Islet of Langerhans (tissue), 1 donor: ENCODE measurements around the gene ROBO1.
A peak's percentile ranks its signal among the peaks of the same experiment; 100 is the strongest.
"Not testable (repeated sequence)": the region's sequence is repeated elsewhere in the genome, so short reads cannot be mapped to it uniquely, and the experiment has no call there.

Experiments used
- FAIRE-seq: peaks from one replicate; lab custom pipeline; 2011; peaks lifted over from hg19 to GRCh38; lab: Jason Lieb, UNC

The ROBO1 gene

GRCh38 chr3:78907367-78907766 lies 860.4 kb downstream of the ROBO1 start:
- FAIRE-seq = peak; percentile 84

- peak; percentile 9 for FAIRE-seq
Observed at GRCh38 chr3:78906930-78907329, 860.9 kb downstream of the ROBO1 start.

DNA sequence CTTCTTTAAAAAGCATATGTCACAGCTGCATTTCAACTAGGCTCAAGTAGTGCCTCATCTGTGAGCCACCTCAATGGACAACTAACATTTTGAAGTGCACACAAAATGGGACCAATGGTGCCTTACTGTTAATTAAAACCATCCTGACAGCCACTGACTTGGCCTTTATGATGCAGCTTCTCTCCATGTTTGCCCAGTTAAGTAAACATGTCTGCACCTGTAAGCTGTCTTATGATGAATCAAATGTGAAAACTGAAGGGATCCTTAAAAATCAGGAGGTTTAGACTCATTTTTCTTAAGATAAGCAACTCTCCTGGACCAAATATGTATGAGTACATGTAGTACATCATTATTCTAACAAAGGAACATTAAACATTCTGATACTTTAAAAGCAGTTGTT lies 861.6 kb downstream of the ROBO1 start:
- no peak for FAIRE-seq

DNA sequence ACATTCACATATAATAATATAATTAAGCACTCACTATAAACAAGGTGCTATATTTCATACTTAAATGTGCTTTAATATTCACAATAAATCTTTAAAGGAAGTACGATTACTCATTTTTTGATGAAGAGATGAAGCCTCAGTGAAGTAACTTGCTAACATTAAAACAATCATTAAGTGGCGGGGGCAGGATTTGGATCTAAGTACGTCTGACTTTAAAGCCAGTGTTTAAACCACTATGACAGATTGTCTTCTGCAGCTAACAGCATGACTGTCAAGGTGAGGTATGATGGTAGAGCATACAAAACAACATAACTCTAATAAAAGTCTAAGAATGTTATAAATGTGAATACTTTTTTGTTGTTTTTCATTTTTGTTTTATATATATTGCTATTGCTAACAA lies 862.1 kb downstream of the ROBO1 start:
- FAIRE-seq = peak; percentile 85

GRCh38 chr3:78901544-78901943 lies 866.3 kb downstream of the ROBO1 start:
- no peak for FAIRE-seq

GRCh38 chr3:78900880-78901279 lies 866.9 kb downstream of the ROBO1 start:
- FAIRE-seq = no peak

GRCh38 chr3:78900426-78900825 lies 867.4 kb downstream of the ROBO1 start:
- FAIRE-seq = peak; percentile 13

GRCh38 chr3:78895528-78895927 lies 872.3 kb downstream of the ROBO1 start:
- no peak for FAIRE-seq

DNA sequence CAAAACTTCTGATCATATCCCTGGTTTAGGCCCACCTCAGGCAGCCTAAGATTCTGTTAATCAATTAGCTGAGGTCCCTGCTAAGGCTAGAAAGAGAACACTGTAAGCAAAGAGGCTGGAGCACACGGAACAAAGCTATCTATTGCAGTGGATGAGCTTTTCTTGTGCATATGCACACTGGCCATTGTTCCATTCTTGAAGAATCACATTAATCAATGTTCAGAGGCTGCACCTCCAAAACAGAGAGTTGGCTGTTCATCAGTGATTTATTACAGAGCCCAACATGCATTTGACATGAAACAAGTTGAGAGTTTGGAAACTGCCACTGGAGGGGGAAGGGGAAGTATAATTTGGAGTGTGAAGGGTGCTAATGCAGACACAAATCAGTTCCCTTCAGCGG lies 873.0 kb downstream of the ROBO1 start:
- FAIRE-seq = no peak

GRCh38 chr3:78893161-78893560 lies 874.6 kb downstream of the ROBO1 start:
- no peak for FAIRE-seq

DNA sequence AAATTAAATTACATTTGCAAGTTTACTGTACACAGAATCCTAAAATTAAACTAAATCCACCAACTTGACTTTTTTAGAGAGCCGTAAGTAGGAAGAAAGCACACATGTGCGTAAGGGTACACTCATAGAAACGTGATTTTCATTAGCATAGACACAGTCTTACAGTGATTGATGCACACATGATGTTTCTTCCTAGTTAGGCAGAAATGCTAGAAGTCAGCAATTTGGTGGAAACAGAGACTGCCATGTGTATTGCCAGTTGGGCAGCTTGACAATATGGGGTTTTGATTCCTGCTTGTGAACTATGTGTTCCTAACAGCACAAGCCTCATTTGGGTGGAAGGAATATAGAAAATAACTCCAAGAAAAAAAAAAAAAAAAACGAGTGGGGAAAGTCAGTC lies 878.5 kb downstream of the ROBO1 start:
- FAIRE-seq = no peak

DNA sequence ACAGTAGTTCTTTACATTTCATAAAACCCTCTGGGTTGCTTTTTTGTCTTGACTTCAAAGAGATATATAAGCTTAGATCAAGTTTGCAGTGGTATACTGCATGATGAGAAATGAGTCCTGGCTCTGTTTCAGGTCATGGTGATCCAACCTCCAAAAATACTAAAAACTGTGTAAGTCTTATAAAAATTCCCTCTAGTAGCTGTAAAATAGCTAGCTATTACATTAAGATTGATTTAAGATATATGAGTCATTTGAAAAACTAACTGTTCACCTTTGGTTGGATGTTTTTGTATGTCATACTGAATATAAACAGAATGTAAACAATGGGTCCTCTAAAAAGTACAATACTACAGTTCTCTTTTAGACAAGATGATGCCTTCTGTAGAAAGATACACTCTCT lies 879.2 kb downstream of the ROBO1 start:
- FAIRE-seq = no peak

DNA sequence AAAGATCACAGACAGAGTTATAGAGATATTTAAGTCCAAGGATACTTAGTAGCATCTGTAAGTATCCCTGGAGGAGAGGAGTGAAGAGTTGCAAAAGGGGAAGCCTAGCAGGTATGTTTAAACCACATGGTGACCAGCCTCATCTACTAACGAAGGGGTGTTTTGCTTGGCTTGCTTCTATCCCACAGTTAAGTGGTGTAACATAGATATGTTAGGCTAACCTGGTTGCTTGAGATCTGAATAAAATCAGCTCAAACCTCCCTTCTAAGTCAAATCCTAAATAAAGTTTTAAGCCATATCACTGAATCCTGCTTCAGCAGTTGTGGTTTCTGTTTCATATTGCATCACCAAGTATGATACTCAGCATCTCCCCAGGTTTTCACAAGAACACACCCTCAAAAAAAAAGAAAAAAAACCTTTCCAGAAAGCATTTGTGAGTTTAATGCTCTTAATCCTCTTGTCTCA lies 880.2 kb downstream of the ROBO1 start:
- no peak for FAIRE-seq

GRCh38 chr3:78887029-78887428 lies 880.8 kb downstream of the ROBO1 start:
- no peak for FAIRE-seq

DNA sequence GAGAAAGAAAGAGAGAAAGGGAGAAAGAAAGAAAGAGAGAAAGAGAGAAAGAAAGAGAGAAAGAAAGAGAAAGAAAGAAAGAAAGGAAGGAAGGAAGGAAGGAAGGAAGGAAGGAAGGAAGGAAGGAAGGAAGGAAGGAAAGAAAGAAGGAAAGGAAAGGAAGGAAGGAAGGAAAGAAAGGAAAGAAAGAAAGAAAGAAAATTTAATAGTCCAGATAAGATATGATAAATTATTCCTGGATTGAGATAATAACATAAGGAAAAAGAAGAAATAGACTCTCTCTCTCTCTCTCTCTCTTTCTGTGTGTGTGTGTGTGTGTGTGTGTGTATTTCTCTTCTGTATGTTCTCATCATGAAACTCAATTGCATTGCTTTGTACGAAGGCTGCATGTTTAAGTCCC lies 883.2 kb downstream of the ROBO1 start:
- not testable (repeated sequence) for FAIRE-seq

GRCh38 chr3:78882251-78882650 lies 885.5 kb downstream of the ROBO1 start:
- FAIRE-seq = no peak

DNA sequence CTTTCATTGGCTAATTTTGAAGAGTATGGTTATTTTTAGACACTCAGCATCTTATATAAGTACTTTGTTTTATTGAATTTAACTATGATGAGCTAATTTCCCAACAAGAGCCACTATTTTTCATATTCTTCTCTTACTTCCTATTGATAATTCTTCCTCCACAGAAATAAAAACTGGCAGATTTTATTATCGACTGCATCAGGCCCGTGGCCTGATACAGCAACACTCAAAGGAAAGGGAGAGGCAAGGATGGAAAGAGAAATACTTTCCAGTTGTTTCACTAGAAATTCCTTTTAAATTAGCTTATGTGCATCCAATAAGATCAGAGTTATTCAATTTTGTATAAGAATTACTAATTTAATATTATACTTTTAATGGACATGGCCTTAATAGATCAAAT lies 886.3 kb downstream of the ROBO1 start:
- FAIRE-seq = no peak

GRCh38 chr3:78880603-78881461 lies 887.0 kb downstream of the ROBO1 start:
- no peak for FAIRE-seq

- FAIRE-seq = no peak
Observed at GRCh38 chr3:78879295-78879860, 888.4 kb downstream of the ROBO1 start.

DNA sequence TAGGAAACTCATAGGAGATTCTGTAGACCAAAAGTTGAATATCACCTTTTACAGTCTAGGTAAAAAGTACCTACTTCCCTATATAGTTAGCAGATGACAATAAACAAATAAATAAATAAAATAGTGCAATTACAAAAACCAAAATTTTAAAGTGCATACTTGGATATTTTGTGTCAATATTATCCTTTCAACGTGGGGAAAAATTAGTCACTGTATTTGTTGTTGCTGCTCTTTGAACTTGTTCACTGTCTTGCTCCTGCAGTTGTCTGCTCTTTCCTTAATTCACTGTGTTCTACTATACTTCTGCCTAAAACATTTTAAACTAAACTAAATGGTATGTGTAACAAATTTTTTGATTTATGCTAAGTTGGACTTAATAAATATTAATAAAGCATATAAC lies 889.0 kb downstream of the ROBO1 start:
- no peak for FAIRE-seq

DNA sequence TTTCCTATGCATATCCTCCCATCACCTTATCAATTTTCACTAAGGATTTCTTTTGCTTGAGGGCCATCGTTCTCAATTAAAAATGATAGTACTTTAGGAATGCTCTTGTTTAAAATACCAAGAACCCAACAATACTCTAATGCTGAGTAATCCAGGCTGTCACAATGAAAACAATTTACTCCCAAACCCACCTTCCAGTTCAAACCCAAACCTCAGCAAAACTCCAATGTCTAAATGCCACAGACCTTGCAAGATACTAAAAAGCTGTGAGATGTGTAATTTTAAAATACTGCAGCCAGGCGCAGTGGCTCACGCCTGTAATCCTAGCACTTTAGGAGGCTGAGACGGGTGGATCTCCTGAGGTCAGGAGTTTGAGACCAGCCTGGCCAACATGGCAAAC lies 889.8 kb downstream of the ROBO1 start:
- FAIRE-seq = no peak

DNA sequence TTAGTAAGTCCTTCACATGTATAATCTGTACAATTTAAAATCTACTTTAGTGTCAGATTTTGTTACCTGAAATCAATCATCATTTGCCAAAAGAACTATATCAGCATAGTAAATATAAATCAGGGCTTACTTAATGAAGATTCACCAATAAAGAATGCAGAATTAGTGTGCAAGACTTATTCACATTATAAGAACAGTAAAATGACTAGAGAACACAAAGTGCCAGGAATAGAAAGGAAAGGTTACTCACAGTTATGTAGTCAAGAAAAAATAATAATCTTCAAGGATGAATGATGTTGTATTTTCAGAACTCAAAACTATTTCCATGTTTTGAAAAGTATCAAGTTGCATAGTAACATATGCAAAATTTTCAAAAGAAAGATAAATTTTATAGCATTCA lies 891.9 kb downstream of the ROBO1 start:
- FAIRE-seq = peak; percentile 45

GRCh38 chr3:78875436-78875835 lies 892.4 kb downstream of the ROBO1 start:
- FAIRE-seq = no peak

GRCh38 chr3:78873641-78874040 lies 894.2 kb downstream of the ROBO1 start:
- FAIRE-seq = no peak
